NB4 (cell line): ENCODE results near the gene MEGF10.

Source experiments
- DNase-seq: peaks from one replicate; pipeline ENCODE4 v3.0.0; 2010; ENCODE audit warnings: low read depth
- H3K4me3 ChIP-seq: one replicate; pipeline ENCODE4 v1.5.1; 2011; ENCODE audit warnings: mild to moderate bottlenecking, low read depth, low read length, moderate library complexity
- MYC ChIP-seq: IDR thresholded peaks from 2 replicates; pipeline ENCODE4 v1.6.1; 2011; ENCODE audit warnings: low read depth, low read length
- POLR2A ChIP-seq: IDR thresholded peaks from 2 replicates; pipeline ENCODE4 v1.6.1; 2011; ENCODE audit warnings: mild to moderate bottlenecking; ENCODE audit not compliant: insufficient read length; ENCODE audit errors: extremely low read depth
- TF ChIP-seq, protein P1 (sequence below): IDR thresholded peaks from 2 replicates; pipeline ENCODE4 v1.6.1; 2011; ENCODE audit warnings: low read depth, low read length
- TF ChIP-seq, protein P2 (sequence below): IDR thresholded peaks from one replicate; pipeline ENCODE4 v1.5.1; 2012; ENCODE audit warnings: low read depth, low read length

MEGF10 gene

DNA sequence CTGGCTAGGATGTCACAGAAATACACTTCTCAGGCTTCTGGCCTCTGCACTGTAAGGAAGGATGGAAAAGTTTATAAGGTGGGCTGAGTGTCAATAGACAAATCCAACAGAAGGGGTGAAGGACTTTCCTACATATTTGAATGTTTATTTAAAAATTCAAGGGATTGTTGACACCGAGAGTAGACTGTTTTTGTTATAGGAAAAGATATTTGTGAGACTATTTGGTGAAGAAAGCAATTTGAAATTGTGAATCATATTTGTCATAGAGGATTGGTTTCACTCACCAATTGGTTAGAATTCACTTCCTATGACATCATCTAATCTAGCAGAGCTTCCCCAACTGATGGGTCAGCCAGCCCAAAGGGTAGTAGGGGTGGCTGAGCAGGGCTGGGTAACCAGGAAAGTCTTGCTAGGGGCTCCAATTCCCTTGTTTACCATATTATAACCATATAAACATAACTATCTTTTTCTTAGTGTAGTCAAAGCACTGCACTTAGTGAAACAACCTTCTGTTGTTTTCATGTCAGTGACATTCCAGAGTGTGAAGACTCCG lies 14.9 kb upstream of the MEGF10 start:
- DNase-seq = no peak
- H3K4me3 ChIP-seq = no peak overlapping the region
- TF ChIP-seq MYC (no peak), POLR2A (no peak)
- TF ChIP-seq, protein P1, sequence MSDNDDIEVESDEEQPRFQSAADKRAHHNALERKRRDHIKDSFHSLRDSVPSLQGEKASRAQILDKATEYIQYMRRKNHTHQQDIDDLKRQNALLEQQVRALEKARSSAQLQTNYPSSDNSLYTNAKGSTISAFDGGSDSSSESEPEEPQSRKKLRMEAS = no peak
- TF ChIP-seq, protein P2, sequence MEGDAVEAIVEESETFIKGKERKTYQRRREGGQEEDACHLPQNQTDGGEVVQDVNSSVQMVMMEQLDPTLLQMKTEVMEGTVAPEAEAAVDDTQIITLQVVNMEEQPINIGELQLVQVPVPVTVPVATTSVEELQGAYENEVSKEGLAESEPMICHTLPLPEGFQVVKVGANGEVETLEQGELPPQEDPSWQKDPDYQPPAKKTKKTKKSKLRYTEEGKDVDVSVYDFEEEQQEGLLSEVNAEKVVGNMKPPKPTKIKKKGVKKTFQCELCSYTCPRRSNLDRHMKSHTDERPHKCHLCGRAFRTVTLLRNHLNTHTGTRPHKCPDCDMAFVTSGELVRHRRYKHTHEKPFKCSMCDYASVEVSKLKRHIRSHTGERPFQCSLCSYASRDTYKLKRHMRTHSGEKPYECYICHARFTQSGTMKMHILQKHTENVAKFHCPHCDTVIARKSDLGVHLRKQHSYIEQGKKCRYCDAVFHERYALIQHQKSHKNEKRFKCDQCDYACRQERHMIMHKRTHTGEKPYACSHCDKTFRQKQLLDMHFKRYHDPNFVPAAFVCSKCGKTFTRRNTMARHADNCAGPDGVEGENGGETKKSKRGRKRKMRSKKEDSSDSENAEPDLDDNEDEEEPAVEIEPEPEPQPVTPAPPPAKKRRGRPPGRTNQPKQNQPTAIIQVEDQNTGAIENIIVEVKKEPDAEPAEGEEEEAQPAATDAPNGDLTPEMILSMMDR = no peak

DNA sequence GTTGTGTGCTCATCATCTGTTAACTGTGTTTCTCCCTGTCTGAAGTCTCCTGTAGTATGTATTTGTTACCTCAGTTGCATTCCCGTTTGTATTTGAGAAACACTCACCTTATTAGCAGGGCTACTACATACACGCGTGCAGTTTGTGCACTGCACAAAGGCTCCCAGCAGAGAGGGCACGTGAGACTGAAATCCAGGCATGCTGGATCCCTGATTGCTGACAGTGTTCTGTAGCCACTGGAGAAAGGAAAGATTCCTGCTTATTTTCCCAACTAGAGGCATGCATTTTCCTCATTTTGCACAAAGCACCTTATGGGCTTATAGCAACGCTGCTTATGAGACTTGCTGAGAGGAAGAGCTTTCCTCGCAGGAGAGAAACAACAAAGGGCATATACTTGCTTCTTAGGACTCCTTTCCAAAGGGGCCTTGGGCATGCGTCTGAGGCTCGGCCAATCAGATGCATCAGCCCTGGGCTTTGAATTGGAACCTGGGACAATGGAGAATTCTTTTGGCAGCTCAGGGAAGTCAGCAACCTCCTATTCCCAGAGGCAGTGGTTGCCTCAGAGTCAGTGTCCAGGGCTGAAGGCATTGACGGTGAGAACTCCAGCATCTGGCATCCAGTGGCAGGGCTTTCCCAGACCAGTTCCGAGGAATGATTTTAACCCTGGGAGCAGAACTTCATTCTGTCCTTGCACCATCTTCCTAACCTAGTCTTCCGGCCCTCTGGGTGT lies 9.9 kb upstream of the MEGF10 start:
- no peak for DNase-seq
- TF ChIP-seq POLR2A (no peak), MYC (no peak)
- TF ChIP-seq, protein P2 = no peak
- TF ChIP-seq, protein P1 = no peak
- no peak overlapping the region for H3K4me3 ChIP-seq

DNA sequence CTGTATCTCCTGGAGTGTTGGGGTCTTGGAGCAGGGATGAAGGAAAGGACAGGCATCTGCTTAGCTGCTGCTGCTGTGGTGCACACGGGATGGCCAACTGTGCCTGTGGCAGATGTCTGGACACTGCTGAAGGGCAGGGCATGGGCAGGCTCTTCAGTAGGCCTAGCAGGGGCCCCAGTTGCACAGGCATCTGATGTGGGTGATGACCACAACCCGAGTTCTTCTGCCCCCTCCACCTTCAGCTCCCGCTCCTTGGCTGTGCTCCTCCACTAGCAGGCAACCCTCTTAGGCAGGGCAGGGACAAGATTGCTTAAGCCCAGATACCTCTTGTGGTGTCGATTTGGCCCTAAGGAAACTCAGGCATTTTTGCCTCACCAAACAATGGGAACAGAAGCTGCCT lies 9.0 kb upstream of the MEGF10 start:
- no peak for DNase-seq
- no peak overlapping the region for H3K4me3 ChIP-seq
- TF ChIP-seq MYC (no peak), POLR2A (no peak)
- TF ChIP-seq, protein P2 = no peak
- TF ChIP-seq, protein P1 = no peak

DNA sequence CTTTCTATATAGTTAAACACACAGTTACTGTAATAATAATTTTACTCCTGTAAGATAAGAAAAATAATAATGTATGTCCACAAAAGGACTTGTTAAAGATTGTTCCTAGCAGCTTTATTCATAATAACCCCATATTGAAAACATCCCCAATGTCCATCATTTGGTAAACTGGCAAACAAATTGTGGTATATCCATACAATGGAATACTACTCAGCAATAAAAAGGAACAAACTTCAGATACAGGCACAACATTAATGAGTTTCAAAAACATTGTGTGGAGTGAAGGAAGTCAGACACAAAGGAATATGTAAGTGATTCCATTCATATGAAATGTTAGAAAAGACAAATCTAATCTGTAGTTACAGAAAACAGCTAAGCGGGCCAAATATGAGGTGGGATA lies 1.9 kb upstream of the MEGF10 start:
- DNase-seq = no peak
- no peak overlapping the region for H3K4me3 ChIP-seq
- TF ChIP-seq POLR2A = no peak
- TF ChIP-seq, protein P1 = no peak
- TF ChIP-seq, protein P2 = no peak
- no peak for TF ChIP-seq MYC

DNA sequence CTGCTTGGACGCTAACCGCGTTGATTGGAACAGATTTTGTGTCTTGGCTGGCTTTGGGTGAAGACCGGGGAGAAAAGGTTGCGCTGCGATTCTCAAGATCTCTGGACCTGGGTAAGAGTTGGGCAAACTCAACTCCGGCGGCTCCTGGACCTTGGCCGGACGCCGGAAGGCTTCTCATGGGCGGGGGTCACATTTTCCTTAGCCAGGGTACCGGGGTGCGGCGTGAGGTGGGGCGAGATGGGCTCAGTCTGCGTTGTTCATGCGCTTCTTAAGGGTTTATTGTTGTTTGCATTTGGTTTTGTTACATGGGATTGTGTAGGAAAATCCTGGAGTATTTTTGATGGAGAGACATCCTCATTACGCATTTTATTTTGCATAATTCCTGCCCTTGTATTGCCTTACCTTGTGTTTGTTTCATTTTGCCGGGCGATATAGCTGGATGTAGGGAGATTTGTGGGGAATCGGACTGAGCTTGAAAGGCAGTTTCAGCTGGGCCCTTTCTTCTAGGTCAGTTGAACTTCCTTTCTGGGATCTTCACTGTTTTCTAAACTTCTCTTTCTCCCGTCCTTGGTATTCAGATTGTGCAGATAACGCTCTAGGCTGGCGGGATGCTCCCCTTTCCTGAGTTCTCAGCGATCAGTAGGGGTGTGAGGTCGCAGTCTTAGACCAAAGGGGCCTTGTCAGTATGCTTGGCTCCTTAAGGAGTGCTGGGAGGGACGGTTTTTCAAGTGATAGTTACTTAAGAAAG lies 524 bp downstream of the MEGF10 start:
- H3K4me3 ChIP-seq = no peak overlapping the region
- TF ChIP-seq POLR2A = no peak
- DNase-seq = no peak
